ENCODE data around the gene F12.

Gene F12

DNA sequence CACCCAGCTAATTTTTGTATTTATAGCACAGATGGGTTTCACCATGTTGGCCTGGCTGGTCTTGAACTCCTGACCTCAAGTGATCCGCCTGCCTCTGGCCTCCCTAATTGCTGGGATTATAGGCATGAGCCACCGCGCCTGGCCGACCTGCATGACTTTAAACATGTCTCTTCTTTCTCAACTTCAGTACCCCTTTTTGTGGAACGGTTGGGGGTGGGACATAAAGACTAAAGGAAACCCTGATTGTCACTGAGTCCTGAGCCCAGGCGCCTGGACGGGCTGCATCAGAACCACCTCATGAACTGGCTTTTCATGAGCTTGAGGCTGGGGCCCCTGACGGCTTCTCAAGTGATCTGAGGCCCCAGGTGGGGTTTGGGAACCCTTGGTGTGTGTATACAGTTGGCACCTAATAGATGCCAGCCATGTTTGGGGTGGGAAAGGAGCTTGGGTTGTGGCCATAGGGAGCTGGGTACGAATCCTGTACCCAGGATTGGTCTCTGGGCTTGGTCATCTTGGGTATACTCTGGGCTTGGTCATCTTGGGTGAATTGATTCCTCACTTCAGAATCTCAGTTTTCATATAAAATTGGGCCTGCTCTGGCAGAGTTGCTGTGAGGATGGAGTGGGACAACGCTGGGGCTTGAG is 19.3 kb upstream of the F12 start:
- peak in 1 of 2 experiments; percentile 53 for DNase-seq (ENCODE audit: low read depth in 1 of 2, low spot score in 1 of 2)
- no peak for TF ChIP-seq GABPA (IDR thresholded peaks at IDR 0.05; ENCODE audit: low read depth)
- TF ChIP-seq SPI1 (IDR thresholded peaks at IDR 0.05; ENCODE audit: borderline replicate concordance, low read depth) = no peak
- no peak for TF ChIP-seq POLR2AphosphoS5 (IDR thresholded peaks at IDR 0.05; ENCODE audit: low read depth)
- TF ChIP-seq, protein P1, sequence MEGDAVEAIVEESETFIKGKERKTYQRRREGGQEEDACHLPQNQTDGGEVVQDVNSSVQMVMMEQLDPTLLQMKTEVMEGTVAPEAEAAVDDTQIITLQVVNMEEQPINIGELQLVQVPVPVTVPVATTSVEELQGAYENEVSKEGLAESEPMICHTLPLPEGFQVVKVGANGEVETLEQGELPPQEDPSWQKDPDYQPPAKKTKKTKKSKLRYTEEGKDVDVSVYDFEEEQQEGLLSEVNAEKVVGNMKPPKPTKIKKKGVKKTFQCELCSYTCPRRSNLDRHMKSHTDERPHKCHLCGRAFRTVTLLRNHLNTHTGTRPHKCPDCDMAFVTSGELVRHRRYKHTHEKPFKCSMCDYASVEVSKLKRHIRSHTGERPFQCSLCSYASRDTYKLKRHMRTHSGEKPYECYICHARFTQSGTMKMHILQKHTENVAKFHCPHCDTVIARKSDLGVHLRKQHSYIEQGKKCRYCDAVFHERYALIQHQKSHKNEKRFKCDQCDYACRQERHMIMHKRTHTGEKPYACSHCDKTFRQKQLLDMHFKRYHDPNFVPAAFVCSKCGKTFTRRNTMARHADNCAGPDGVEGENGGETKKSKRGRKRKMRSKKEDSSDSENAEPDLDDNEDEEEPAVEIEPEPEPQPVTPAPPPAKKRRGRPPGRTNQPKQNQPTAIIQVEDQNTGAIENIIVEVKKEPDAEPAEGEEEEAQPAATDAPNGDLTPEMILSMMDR (IDR thresholded peaks at IDR 0.05; ENCODE audit: insufficient read depth, low read length) = no peak
- TF ChIP-seq, protein P2, sequence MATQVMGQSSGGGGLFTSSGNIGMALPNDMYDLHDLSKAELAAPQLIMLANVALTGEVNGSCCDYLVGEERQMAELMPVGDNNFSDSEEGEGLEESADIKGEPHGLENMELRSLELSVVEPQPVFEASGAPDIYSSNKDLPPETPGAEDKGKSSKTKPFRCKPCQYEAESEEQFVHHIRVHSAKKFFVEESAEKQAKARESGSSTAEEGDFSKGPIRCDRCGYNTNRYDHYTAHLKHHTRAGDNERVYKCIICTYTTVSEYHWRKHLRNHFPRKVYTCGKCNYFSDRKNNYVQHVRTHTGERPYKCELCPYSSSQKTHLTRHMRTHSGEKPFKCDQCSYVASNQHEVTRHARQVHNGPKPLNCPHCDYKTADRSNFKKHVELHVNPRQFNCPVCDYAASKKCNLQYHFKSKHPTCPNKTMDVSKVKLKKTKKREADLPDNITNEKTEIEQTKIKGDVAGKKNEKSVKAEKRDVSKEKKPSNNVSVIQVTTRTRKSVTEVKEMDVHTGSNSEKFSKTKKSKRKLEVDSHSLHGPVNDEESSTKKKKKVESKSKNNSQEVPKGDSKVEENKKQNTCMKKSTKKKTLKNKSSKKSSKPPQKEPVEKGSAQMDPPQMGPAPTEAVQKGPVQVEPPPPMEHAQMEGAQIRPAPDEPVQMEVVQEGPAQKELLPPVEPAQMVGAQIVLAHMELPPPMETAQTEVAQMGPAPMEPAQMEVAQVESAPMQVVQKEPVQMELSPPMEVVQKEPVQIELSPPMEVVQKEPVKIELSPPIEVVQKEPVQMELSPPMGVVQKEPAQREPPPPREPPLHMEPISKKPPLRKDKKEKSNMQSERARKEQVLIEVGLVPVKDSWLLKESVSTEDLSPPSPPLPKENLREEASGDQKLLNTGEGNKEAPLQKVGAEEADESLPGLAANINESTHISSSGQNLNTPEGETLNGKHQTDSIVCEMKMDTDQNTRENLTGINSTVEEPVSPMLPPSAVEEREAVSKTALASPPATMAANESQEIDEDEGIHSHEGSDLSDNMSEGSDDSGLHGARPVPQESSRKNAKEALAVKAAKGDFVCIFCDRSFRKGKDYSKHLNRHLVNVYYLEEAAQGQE (IDR thresholded peaks at IDR 0.05; ENCODE audit: insufficient replicate concordance, low read depth) = no peak
- Histone ChIP-seq H3K27ac (replicated peaks) (peak overlapping the region; percentile 98), H3K27me3 (ENCODE audit: insufficient read depth, poor library complexity, severe bottlenecking) (no peaks in the 10 kb centered on the region), H3K4me3 (replicated peaks; ENCODE audit: insufficient read depth, low read length) (peak overlapping the region; percentile 67)

DNA sequence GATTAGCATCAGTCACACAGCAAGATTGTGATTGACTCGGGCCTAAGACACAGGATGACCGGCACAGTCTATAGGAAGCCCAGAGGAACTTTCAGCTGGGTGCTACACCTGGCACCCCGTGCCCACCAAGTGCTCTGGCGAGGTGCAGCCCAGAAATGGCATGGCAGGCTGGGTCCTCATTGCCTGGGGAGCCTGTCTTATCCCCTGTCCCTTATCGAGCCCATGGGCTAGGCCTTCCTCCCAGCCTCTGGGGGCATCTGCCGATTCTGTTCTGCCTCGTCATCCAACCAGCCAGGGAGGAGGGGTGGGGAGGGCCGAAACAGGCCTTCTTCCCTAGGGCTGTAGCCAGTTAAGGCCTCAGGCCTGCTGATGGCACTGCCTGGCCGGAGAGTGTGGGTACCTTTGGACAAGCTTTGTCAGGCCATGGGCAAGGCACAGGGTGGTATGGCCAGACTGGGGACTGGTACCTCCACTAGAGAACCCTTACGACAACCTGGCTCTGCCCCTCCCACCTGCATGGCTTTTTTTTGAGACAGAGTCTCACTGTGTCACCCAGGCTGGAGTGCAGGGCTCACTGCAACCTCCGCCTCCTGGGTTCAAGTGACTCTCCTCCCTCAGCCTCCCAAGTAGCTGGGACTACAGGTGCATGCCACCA is 18.7 kb upstream of the F12 start:
- no peak for TF ChIP-seq POLR2AphosphoS5 (IDR thresholded peaks at IDR 0.05; ENCODE audit: low read depth)
- TF ChIP-seq SPI1 (IDR thresholded peaks at IDR 0.05; ENCODE audit: borderline replicate concordance, low read depth) = no peak; the same call in 1 of the 2 replicates
- Histone ChIP-seq H3K27me3 (ENCODE audit: insufficient read depth, poor library complexity, severe bottlenecking) (no peaks in the 10 kb centered on the region), H3K4me3 (replicated peaks; ENCODE audit: insufficient read depth, low read length) (peak overlapping the region; percentile 67), H3K27ac (replicated peaks) (peak overlapping the region; percentile 98)
- peak; percentile 63 to 85 for DNase-seq (ENCODE audit: low read depth in 1 of 2, low spot score in 1 of 2)

DNA sequence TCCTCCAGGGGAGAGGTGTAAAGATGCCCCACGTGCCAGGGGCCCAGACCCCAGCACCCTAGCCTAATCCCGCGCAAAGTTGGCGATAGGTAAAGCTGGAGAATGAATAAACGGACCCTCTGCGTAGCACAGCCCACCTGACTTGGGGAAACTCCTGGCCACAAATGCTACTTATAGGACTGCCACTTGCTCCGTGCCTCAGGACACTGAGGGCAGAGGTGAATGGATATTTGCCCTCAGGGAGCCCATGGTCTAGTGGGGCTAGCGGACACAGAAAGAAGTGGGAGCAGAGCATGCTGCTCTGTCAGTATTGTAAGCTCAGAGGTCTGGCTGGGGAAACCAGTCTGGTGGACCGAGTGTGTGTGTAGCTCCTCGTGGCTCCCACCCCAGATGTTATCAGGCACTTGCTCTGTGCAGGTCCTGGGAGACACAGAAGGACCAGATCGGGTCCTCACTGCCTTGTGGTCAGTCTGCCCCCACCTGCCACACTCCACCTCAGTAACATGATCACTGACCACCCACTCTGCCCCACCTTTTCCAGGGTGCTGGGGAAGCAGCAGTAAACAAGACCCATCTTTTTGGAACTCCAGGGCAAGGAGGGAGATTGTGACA is 18.0 kb upstream of the F12 start:
- peak in 1 of 2 experiments; percentile 46 for DNase-seq (ENCODE audit: low read depth in 1 of 2, low spot score in 1 of 2)
- Histone ChIP-seq H3K27me3 (ENCODE audit: insufficient read depth, poor library complexity, severe bottlenecking) (no peaks in the 10 kb centered on the region), H3K27ac (replicated peaks) (peak overlapping the region; percentile 98), H3K4me3 (replicated peaks; ENCODE audit: insufficient read depth, low read length) (peak overlapping the region; percentile 67)
- no peak for TF ChIP-seq SPI1 (IDR thresholded peaks at IDR 0.05; ENCODE audit: borderline replicate concordance, low read depth)
- TF ChIP-seq, protein P1 (IDR thresholded peaks at IDR 0.05; ENCODE audit: insufficient read depth, low read length) = no peak
- TF ChIP-seq, protein P2 (IDR thresholded peaks at IDR 0.05; ENCODE audit: insufficient replicate concordance, low read depth) = no peak
- no peak; the same call in 1 of the 2 replicates for TF ChIP-seq POLR2AphosphoS5 (IDR thresholded peaks at IDR 0.05; ENCODE audit: low read depth)
- no peak for TF ChIP-seq GABPA (IDR thresholded peaks at IDR 0.05; ENCODE audit: low read depth)

DNA sequence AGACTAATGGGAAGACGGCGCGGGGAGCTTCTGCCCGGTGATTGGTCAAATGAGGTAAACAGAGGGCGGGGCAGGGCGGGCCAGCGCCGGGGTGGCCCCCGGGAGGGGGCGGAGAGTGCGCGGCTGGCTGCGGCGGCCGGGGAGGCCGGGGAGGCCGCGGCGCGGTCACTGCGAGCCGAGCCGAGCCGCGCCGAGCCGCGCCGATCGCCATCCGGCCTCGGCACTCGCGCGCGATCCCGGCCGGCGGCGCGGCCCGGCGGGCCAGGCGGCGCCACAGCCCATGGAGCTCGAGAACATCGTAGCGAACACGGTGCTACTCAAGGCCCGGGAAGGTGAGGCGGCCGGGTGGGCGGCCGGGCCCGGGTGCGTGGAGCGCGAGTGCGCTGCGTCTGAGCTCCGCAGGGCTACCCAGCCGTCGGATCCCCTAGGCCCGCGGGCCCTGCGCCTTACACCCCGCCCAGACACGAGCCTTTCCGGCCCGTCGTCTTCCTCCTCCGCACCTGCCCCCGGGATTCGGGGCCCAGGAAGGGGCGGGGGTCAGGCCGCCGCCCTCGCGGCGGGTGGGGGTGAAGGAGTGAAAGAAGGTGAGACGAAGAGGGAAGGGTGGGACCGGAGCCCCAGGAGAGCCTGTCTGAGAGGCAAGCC is 17.3 kb upstream of the F12 start, which contains the start of gene GRK6:
GRK6 (plus strand) TSS at position 111 of the 645 bp plus-strand sequence; CDS start at position 281, 170 bp downstream.
- peak; percentile 65 to 78 for DNase-seq (ENCODE audit: low read depth in 1 of 2, low spot score in 1 of 2)
- Histone ChIP-seq H3K27ac (replicated peaks) (peak within 1 kb of the TSS; percentile 98), H3K27me3 (ENCODE audit: insufficient read depth, poor library complexity, severe bottlenecking) (no peaks in the 10 kb centered on the region), H3K4me3 (replicated peaks; ENCODE audit: insufficient read depth, low read length) (peak within 1 kb of the TSS; percentile 67)
- TF ChIP-seq, protein P2 (IDR thresholded peaks at IDR 0.05; ENCODE audit: insufficient replicate concordance, low read depth) = no peak
- TF ChIP-seq SPI1 (IDR thresholded peaks at IDR 0.05; ENCODE audit: borderline replicate concordance, low read depth) (no peak), GABPA (IDR thresholded peaks at IDR 0.05; ENCODE audit: low read depth) (no peak), POLR2AphosphoS5 (IDR thresholded peaks at IDR 0.05; ENCODE audit: low read depth) (no peak)
- TF ChIP-seq, protein P1 (IDR thresholded peaks at IDR 0.05; ENCODE audit: insufficient read depth, low read length) = no peak

Measured in HL-60 (cell line).